Measurements from ENCODE around the gene TUT1.
A peak's percentile ranks its signal among the peaks of the same experiment; 100 is the strongest.
"Not testable (repeated sequence)": the region's sequence is repeated elsewhere in the genome, so short reads cannot be mapped to it uniquely, and the experiment has no call there.

The TUT1 gene

DNA sequence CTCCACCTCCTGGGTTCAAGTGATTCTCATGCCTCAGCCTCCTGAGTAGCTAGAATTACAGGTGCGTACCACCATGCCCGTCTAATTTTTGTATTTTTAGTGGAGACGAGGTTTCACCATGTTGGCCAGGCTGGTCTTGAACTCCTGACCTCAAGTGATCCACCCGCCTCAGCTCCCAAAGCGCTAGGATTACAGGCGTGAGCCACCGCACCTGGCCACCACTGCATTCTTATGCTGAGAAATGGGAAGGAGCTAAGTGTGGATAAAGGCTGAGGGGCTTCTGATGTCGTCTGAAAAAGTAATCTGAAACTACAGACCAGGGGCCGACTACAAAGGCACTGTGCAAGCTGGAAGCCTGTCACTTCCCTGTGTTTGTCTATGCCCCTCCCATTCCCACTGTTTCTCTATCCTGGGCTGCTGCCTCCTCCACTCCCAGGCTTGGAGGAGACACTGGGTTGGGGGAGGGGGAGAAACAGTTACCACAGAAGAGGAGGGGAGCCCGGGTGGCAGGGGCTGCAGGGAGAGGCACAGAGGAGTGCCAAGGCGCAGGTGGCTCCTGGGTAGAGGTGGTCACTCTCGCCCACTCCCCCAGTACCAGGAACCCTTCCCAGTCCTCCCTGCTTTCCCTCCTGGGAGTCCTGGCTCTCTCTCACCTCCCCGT lies 13.3 kb upstream of the TUT1 start:
- DNase-seq = no peak

DNA sequence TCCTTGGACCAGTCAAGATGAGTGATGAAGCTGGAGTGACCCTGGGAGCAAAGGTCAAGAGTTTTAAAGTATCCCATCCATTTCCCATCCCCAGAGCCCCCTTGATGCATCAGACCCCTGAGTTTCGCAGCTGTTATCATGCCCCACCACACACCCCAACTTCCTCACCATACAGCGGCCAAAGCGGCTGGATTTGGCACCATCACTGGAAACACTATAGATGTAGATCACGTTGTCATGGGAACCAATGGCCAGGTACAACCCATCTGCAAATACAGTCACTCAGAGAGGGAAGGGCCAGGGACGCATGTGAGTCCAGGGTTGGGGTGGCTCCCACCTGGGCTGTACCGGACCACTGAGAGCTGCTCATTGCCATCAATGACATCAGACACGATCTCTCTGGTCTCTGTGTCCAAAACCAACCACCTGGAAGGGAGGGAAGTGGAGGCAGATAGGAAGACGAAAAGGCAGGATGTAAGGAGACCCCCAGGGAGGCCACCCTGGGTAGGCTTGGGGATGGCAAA lies 12.5 kb upstream of the TUT1 start:
- DNase-seq = no peak

DNA sequence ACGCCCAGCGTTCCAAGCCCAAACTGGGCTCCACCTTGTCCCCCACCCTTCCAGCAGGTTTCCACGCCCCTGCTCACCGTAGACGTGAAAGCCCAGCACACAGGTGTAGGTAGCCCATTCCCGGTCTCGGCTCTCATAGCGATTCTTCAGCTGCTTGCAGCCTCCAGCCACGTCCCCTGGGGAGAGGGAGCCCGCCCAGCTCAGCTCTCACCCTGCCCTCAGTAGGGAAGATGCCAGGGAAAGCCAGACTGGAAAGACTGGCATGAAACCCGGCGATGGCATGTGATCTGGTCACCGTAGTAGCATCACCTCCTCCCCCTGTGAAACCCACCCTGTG lies 11.7 kb upstream of the TUT1 start:
- no peak for DNase-seq

DNA sequence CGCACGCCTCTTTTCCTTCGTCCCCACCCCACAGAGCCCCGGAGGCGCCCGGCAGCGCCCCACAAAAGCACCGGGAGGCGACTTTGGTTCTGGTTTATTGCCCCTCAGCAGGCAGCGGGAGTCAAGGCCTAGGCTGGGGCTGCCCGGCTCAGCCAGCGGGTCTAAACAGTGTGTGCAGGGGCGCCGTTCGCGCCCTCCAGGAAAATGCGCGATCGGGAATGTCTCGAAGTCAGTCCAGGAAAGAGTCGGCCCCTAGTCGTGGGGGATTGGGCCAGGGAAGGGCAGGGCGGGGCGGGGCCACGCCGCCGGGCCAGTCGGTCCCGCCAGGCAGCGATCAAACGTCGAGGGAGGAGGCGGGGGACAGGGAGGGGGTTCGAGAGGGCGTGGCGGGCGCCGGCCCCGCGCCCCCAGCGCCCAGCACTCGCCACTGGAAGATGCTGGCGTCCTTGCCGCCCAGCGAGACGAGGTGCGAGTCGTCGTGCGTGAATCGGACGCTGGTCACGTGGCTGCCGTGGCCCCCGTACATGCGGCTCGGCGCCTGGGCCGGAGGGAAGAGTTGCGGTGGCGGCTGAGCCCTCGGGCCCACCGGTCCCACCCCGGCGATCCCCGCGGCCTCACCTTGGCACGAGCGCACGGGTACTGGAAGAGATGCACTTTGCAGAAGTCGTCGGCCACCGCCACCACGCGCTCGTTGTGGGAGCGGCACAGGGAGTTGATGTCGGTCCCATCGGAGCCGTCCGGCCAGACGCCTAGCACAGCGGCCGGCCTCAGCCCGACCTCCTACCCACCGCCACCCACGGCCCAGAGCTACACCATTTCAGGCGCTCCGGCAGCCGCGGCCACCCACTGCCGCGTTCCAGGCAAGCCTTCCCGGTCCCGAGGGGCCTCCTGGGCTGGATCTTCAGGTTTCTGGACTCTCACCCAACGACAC lies 11.1 kb upstream of the TUT1 start:
- peak in 1 of 5 donors; percentile 32 for DNase-seq

DNA sequence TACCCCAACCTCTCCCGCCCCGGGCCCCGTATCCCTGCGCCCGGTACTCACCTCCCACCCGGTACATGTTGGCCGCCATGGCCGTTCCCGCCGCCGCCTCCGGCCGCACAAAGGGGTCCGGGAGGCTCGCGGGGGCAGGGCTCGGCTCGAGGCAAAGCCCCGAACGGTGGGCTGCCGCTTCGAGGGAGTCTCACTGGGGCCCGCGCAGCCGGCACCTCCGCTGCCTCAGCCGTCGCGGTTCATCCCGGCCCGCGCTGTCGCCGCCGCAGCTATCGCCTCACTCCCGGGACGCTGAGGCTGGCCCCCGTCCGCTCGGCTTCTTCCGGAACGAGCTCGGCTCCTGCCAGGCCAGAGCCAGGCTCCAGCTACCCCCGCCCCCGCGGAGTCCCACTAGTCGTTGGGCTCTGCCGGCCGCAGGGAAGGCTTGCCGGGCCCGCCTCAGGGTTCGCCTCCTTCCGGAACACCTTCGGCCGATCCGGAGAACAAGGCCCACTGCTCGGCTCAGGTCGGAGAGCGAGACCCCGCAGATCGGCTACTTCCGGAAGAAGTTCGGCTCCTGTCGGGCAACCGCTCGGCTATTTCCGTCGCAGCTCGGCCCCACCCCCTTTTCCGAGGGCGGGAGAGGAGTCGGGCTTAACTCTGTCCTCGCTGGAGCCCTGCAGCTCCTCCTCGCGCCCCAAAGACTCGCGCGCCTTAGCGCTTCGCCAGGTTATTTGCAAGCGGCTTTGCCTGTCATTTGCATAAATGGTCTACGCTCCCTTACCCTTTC lies 10.2 kb upstream of the TUT1 start, which contains the start of gene MTA2:
TSS of gene MTA2 (minus strand) at position 494 of the 769 bp plus-strand sequence. CDS start at position 79, 415 bp downstream.
- peak; percentile 96 to 99 (median 98) for DNase-seq

DNA sequence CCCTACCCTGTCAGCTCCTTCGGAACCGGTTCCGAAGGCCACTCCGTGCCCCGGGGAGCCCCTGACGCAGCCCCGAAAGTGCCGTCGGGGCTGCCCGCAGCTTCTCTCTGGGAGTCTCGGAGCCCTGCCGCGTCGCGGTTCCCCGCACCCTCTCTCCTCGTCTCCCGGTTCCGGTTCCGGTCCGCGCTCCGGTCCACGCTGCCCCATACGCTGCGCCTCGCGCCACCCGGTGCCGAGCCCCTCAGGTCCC lies 9.7 kb upstream of the TUT1 start:
- DNase-seq = peak; percentile 30 to 52 (median 36)

DNA sequence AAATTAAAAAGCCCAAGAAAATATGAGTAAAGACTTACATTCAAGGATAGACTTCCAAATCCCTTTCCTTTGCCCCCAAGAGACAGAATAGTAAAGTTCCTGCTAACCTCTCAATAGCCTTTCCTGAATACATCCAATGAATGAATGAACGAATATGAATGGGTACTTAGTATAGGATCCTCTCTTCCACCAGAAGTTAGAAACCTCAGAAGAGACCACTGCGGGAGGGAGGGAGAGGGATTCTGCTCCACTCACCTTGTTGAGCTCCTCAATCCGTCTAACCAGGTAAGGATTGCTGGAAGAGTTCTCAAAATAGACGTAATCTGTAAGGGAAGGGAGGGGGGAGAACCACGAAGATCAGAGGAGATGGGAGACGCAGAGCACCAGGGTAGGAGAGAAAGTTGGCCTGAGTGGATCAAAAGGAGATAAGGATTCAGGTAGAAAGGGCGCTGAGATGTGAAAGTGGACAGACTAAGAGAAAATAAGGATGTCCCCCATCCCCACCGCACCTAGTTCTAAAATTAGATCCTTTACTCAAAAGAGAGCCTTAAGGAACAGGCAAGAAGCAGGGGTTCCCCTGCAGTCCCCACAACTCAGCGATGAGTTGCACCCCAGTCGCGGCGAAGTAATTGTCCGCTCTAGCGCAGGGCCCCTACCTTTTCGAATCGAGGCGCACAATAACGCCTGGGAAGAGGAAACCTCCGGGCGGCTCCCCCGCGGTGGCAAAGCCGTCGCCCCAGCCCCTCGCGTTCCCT lies 9.2 kb upstream of the TUT1 start:
- DNase-seq = no peak

DNA sequence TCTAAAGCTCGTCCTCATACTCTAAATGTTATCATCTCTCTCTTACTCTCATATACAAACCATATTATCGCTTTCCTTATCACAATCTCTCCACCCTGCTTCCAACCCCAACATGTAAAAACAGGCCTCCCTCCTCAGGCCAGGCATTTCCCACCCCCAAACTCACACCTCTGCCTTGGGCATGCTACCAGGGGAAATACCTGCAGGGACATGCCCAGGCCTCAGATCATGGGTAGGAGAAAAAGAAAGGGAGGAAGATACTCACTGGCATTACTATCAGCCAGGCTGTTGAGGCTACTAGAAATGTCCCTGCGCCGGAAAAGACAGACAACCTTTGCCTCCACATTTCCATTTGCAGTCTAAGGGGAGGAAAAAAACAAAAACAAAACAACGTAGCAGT lies 8.6 kb upstream of the TUT1 start:
- no peak for DNase-seq

DNA sequence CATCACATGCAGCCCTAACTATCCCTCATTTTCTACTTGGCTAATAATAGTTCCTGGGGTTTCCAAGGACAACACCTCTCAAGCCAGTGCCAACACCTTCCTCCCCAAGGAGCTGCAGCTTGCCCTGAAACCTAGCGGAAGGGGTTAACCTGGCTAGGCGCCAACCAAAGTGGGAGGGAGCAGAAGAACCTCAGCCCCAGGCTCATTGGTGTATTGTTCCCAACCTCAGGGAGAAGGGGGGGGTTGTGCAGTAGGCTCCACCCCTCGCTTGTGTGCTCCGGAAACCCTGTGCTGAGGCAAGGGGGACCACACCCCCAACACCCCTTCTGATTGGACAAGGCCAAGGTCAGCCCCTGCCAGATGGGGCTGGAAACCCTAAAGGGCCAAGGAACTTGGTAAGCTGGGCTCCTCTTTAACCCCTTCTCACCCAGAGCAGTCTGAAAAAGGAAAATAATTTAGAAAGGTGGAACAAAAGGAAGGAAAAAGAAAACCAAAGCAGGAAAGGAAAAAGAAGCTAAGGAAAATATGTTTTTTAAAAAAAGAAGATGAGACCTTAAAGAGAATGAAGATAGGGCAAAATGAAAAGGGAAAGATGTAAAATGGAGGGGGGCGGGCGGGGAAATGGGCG lies 7.9 kb upstream of the TUT1 start:
- DNase-seq = peak; percentile 91 to 99 (median 94)

DNA sequence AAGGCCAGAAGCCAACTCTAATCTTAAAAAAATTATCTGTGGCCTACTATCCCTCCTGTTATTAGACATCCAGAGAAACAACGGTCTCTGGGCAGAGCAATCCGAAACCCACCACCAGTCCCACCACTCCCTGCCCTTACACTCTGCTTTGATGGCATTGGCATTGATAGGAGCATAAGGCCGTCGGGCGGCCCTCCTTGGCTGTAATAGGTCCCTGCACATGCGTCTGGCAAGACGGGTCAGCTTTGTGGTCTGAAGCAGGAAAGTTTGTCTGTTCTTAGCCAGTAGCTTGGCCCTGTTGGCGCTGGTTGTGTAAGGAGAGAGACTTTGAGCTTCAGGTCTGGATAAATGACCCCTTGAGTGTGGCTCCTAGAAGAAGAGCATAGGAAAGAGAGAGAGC lies 3.8 kb upstream of the TUT1 start:
- no peak for DNase-seq

DNA sequence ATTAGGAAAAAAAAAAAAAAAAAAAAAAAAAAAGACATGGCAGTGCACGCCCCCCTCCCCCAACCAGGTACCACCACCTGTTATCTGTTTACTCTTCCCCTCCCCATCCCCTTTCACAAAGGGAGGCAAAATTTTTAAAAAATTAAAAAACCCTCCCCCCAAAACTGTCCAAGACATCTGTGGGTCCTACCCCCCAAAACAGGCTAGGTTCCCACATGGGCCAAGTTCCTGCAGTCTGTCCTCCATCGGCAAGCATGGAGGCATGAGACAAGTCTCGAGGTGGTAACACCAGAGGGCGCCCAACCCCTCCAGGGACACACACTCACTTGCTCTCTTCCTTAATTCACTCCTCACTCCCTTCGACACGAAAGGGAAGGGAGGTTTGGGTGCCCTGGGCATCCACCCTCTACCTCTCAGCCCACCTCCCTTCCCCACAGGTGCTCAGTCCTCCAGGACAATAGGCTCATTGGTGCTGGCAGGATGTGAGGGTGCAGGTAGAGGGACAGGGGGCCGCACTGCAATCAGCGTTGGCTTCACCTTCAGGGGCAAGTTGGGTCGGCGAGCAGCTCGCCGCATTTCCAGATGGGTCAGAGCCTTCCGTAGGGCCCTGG lies 2.2 kb upstream of the TUT1 start:
- DNase-seq = peak; percentile 51 to 83 (median 71)

DNA sequence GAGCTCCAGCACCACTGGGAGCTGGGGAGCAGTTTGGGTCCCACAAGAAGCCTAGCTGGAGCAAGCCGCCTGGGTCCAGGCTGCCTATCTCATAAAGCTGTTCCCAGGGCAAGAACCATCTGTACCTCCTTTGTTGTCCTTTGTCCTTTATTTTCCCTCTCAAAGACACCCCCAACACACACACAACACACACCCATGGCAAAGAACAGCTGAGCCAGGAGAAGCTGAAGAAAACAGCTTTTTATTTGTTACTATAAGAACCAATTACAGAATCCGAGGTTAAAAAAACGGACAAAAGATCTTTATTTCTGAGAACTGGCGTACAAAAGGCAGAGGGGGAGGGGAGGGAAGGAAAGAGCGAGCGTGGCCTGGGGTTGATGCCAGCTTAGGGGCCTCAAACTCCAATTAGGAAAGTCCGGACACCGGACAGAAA lies 1.7 kb upstream of the TUT1 start:
- DNase-seq = no peak

DNA sequence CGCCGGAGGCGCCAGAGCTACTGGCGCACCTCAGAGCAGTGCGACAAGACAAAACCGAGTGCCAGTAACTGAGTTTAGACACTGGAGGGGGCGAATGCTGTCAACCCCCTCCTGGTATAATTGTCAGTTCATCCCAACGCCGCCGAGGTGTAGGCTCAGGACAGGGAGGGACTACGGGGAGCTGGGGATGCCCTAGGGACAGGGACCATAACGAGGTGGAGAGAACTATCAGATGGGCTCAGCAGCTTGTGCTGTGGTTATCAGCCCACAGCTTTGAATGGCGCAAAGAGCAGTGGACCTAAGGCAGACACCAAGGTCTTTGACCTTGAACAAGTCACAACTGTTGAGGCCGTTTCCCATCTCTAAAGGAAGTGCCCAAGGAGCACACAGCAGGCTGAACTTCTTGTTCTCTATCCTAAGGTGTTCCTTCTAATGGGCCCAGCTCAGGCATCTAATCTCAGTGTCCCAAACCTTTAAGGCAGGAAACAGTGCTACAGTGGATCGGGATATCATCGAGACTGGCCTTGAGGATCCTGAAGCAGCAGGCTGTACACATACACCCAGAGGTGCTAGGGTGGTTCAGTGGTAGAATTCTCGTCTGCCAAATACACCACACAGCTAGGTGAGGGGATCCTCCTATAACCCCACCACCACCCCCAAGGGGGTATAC lies 958 bp upstream of the TUT1 start:
- peak in 1 of 5 donors; percentile 17 for DNase-seq

DNA sequence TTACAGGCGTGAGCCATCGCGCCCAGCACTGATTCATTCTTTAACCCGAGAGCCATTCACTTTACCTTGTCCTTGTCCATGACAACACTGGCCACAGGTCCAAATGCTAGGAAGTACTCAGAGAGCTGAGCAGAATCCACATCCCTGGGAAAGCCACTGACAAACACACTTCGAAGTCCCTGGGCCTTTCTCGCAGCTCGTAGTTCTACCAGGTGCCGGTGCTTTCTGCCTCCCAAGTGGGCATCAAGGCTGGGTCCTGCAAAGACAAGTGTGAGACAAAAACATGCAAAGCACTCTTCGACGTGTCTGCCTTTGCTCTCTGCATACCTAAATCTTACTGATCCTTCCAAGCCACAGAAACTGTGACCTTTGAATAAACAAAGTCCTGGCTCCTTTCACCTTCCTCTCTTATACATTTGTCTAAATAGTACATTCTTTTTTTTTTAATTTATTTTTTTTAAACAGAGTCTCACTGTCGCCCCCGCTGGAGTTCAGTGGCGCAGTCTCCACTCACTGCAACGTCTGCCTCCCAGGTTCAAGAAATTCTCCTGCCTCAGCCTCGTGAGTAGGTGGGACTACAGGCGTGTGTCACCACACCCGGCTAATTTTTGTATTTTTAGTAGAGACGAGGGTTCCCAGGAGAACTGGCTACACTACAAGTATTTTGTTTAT lies 2.2 kb downstream of the TUT1 start:
- DNase-seq = peak in 1 of 5 donors; percentile 28

DNA sequence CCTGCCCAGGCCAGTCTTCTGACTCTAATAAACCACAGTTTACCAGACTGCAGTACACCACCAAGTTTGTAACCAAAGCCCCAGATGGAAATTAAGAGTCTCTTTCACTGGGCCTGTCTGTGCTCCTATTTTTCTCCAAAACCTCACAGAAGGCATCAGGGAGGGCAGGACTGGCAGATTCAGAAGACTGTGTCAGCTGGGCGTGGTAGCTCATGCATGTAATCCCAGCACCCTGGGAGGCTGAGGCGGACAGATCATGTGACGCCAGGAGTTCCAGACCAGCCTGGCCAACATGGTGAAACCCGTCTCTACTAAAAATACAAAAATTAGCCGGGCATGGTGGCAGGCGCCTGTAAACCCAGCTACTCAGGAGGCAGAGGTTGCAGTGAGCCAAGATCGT lies 6.0 kb downstream of the TUT1 start:
- not testable (repeated sequence) for DNase-seq

DNA sequence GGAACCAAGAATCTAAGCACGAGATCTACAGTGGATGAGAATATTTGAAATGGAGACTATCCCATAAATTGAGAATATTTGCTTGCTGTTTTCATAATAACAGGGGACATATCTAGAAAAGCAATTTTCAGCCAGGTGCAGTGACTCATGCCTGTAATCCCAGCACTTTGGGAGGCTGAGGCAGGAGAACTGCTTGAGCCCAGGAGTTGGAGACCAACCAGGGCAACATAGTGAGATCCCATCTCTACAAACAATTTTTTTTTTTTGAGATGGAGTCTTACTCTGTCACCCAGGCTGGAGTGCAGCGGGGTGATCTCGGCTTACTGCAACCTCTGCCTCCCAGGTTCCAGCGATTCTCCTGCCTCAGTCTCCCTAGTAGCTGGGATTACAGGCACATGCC lies 9.6 kb downstream of the TUT1 start:
- not testable (repeated sequence) for DNase-seq

DNA sequence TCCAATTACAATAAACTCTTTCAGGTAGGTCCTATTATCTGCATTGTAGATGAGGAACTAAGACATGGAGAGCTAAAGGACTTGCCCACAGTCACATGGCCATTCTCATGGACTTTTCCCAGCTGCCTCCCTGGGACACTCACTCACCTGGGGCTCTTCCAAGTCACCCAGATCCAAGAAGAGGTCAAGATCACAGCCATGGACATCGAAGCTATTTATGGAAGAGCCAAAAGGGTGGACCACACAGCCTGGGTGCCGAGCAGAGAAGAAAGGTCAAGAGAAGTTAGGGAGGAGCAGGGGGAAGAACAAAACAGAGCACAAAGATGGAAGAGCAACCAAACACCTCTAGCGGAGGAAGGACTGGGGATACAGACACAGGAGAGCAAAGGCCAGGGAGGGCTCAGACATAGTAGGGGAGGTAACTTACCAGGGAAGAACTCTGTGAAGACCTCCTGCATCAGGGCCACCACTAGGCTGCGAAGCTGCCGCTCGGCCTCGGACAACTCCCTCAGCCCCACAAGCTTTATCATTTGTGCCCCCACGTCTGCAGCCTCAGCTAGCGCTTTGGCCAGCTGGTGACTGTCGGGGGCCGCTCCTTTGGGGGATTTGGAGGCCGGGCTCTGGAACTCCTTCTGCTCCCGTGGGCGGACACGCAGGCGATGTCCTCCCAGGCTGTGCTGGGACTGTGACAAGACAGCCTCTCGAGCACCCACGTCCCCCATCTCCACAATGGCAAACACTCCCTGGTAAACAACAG lies 10.2 kb downstream of the TUT1 start:
- DNase-seq = no peak

DNA sequence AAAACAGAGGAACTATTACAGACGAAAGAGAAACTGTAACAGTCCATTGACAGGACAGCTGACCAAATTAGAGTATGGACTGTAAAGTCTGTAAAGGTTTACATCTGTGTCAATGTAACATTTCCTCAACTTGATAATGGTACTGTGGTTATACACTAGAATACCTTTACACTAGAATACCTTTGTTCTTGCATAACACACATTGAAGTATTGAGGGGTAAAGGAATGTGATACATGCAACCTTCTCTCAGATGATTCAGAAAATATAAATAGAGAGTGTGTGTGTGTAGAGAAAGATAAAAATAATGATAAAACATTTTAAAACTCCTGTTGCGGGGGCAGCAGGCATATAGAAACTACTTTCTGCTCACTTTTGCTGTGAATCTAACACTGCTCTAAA lies 12.1 kb downstream of the TUT1 start:
- no peak for DNase-seq

DNA sequence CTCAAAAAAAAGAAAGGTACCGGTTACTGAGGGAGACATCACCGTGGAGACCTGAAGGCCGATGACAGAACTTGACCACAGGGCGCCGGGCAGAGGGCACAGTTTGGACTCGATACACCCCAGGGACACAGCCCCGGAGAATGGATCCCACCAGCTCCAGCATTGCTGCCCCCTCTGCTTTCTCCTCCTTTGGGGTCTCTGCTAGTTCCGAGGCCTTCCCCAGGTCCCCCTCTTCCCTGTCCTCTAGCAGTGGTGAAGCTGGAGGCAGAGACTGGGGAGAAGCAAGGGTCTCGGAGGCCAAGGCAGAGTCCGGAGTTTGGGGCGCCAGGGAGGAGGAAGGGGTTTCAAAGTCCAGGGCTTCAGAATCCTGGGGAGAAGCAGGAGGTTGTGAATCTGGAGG lies 12.8 kb downstream of the TUT1 start:
- DNase-seq = no peak
